GM12873 (cell line): ENCODE data around the gene PRKCA.

Source experiments
- TF ChIP-seq, protein P1 (sequence below): IDR thresholded peaks from 2 replicates; pipeline ENCODE4 v1.5.1; 2012; ENCODE audit warnings: low read depth, mild to moderate bottlenecking, moderate library complexity, low read length, control low read depth; ENCODE audit not compliant: insufficient read depth; ENCODE audit errors: missing control alignments

Gene PRKCA

GRCh38 chr17:66517336-66518009 is 215.1 kb downstream of the PRKCA start:
- TF ChIP-seq, protein P1, sequence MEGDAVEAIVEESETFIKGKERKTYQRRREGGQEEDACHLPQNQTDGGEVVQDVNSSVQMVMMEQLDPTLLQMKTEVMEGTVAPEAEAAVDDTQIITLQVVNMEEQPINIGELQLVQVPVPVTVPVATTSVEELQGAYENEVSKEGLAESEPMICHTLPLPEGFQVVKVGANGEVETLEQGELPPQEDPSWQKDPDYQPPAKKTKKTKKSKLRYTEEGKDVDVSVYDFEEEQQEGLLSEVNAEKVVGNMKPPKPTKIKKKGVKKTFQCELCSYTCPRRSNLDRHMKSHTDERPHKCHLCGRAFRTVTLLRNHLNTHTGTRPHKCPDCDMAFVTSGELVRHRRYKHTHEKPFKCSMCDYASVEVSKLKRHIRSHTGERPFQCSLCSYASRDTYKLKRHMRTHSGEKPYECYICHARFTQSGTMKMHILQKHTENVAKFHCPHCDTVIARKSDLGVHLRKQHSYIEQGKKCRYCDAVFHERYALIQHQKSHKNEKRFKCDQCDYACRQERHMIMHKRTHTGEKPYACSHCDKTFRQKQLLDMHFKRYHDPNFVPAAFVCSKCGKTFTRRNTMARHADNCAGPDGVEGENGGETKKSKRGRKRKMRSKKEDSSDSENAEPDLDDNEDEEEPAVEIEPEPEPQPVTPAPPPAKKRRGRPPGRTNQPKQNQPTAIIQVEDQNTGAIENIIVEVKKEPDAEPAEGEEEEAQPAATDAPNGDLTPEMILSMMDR: no peak

DNA sequence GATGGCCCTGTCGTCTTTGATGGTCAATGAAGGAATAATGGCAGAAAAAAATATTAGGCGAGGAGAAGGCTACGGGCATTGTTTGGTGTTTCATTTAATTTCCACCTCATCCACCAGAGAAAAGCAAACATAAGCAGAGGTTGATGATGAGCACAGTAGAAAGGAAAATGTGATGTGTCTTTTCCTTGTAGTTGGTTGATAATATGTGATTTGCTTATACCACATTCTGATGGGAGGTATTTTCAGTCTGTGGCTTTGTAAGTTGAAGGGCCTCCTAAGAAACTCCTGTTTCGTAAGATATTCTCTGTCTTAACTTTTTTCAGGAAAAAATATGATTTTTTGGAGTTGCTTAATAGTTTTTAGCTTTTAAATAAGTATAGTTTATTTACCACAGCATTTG is 215.7 kb downstream of the PRKCA start:
- TF ChIP-seq, protein P1: no peak

GRCh38 chr17:66518677-66519076 is 216.3 kb downstream of the PRKCA start:
- TF ChIP-seq, protein P1: no peak

- TF ChIP-seq, protein P1: no peak
Measured at GRCh38 chr17:66519154-66519553, 216.7 kb downstream of the PRKCA start.

DNA sequence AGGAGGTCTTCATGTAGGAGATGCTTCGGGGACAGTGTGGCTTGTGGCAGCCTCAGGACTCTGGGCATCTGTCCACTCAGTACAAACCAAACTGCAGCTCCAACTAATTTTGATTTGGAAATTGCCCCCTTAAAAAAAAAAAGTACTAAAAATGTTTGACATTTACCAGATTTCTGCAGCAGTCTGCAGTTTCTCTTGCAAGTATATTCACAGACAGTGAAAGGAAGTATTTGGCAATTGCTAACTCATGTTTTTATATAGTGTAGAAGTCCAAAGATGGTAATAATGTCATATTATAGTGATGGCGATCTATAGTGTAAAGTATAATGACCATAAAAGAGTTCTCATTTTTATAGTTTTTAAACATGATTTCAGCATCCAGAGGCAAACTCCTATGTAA is 218.6 kb downstream of the PRKCA start:
- TF ChIP-seq, protein P1: no peak

GRCh38 chr17:66522591-66523272 is 220.3 kb downstream of the PRKCA start:
- TF ChIP-seq, protein P1: no peak

GRCh38 chr17:66523378-66524200 is 221.2 kb downstream of the PRKCA start:
- TF ChIP-seq, protein P1: no peak
